ENCODE data around the gene RBM26.

- no peak for TF ChIP-seq CTCF (IDR thresholded peaks at IDR 0.05)
- no peak for TF ChIP-seq EP300 (IDR thresholded peaks at IDR 0.05)
- no peak for TF ChIP-seq POLR2A (IDR thresholded peaks at IDR 0.05)
- no peak for TF ChIP-seq POLR2AphosphoS5 (IDR thresholded peaks at IDR 0.05)
Observed at GRCh38 chr13:79380997-79381396, 25.1 kb downstream of the RBM26 start.
